Neuronal stem cell (in vitro differentiated cells): ENCODE results near the gene SLCO3A1.

Experiments used
- DNase-seq: peaks from one replicate; pipeline ENCODE4 v3.0.0-alpha.2; 2013; ENCODE audit warnings: low spot score
- H2AFZ ChIP-seq: one replicate; pipeline ENCODE4 v1.6.1; 2013; ENCODE audit warnings: mild to moderate bottlenecking, low read length, inconsistent platforms
- H2AK5ac ChIP-seq: 2 replicates; pipeline ENCODE4 v1.6.1; 2013; ENCODE audit warnings: low read depth, mild to moderate bottlenecking, inconsistent platforms, low read length, moderate library complexity, mixed read lengths
- H2BK120ac ChIP-seq: 2 replicates; pipeline ENCODE4 v1.6.1; 2013; ENCODE audit warnings: low read depth, mild to moderate bottlenecking, inconsistent platforms, low read length, moderate library complexity, mixed read lengths
- H2BK12ac ChIP-seq: one replicate; pipeline ENCODE4 v1.6.1; 2013; ENCODE audit warnings: low read length, inconsistent platforms
- H2BK15ac ChIP-seq: 2 replicates; pipeline ENCODE4 v1.6.1; 2013; ENCODE audit warnings: mild to moderate bottlenecking, low read length, inconsistent platforms, mixed read lengths
- H2BK5ac ChIP-seq: one replicate; pipeline ENCODE4 v1.6.1; 2013; ENCODE audit warnings: inconsistent platforms, mild to moderate bottlenecking, low read length, moderate library complexity
- H3K14ac ChIP-seq: one replicate; pipeline ENCODE4 v1.6.1; 2013; ENCODE audit warnings: low read length, inconsistent platforms
- H3K18ac ChIP-seq: 2 replicates; pipeline ENCODE4 v1.6.1; 2013; ENCODE audit warnings: low read length, inconsistent platforms
- H3K23ac ChIP-seq: 2 replicates; pipeline ENCODE4 v1.6.1; 2013; ENCODE audit warnings: low read depth, mild to moderate bottlenecking, mixed read lengths, low read length, inconsistent platforms; ENCODE audit not compliant: poor library complexity
- H3K27ac ChIP-seq: replicated peaks from 3 replicates; pipeline ENCODE4 v1.5.1; 2013; ENCODE audit warnings: low read length, inconsistent platforms
- H3K27me3 ChIP-seq, 3 experiments: 2 replicates each; pipeline ENCODE4 v1.6.1; 2013; ENCODE audit warnings: low read length in 3 of 3, mild to moderate bottlenecking in 2 of 3, inconsistent platforms in 1 of 3, low read depth in 1 of 3, mixed read lengths in 1 of 3, moderate library complexity in 1 of 3; ENCODE audit not compliant: control insufficient read depth in 3 of 3, insufficient read depth in 3 of 3
- H3K36me3 ChIP-seq, 2 donors: replicated peaks in 1 of 2; 2 replicates each; pipeline ENCODE4 v1.6.1; 2013; ENCODE audit warnings: low read length in 2 of 2; ENCODE audit not compliant: control insufficient read depth in 2 of 2, insufficient read depth in 2 of 2
- H3K4ac ChIP-seq: 2 replicates; pipeline ENCODE4 v1.6.1; 2013; ENCODE audit warnings: inconsistent platforms, mild to moderate bottlenecking, low read length, moderate library complexity
- H3K4me1 ChIP-seq, 2 donors: 1 replicate in 1 of 2; 2 replicates in 1 of 2; pipeline ENCODE4 v1.6.1; 2013; ENCODE audit warnings: low read length in 2 of 2, low read depth in 1 of 2; ENCODE audit not compliant: control insufficient read depth in 2 of 2, insufficient read depth in 1 of 2
- H3K4me2 ChIP-seq: one replicate; pipeline ENCODE4 v1.6.1; 2013; ENCODE audit warnings: mild to moderate bottlenecking, low read length, inconsistent platforms; ENCODE audit not compliant: insufficient read depth, poor library complexity, severe bottlenecking
- H3K4me3 ChIP-seq, 2 donors: 2 replicates each; pipeline ENCODE4 v1.5.1; 2013; ENCODE audit warnings: low read length in 2 of 2, mild to moderate bottlenecking in 2 of 2, inconsistent platforms in 1 of 2, moderate library complexity in 1 of 2
- H3K79me1 ChIP-seq: one replicate; pipeline ENCODE4 v1.6.1; 2013; ENCODE audit warnings: low read depth, mild to moderate bottlenecking, inconsistent platforms, low read length, moderate library complexity
- H3K9ac ChIP-seq: one replicate; pipeline ENCODE4 v1.6.1; 2013; ENCODE audit warnings: mild to moderate bottlenecking, low read depth, low read length, inconsistent platforms; ENCODE audit not compliant: poor library complexity
- H3K9me3 ChIP-seq, 2 donors: replicated peaks in 1 of 2; 2 replicates each; pipeline versions ENCODE3 to v1.6.1; 2013; ENCODE audit warnings: low read length in 2 of 2, mild to moderate bottlenecking in 2 of 2, inconsistent platforms in 1 of 2, low read depth in 1 of 2, mixed read lengths in 1 of 2, moderate library complexity in 1 of 2; ENCODE audit not compliant: control insufficient read depth in 2 of 2, insufficient read depth in 1 of 2
- H4K8ac ChIP-seq: one replicate; pipeline ENCODE4 v1.6.1; 2013; ENCODE audit warnings: low read depth, mild to moderate bottlenecking, inconsistent platforms, low read length, moderate library complexity
- H4K91ac ChIP-seq: one replicate; pipeline ENCODE4 v1.6.1; 2013; ENCODE audit warnings: low read length, low read depth, mild to moderate bottlenecking, inconsistent platforms; ENCODE audit not compliant: poor library complexity
- WGBS, 2 donors: extraction: QIAGEN DNeasy Blood & Tissue Kit; methylation state at CpG; one replicate each; pipeline ENCODE4 v1.1.7; 2013; ENCODE audit warnings: missing lambda C conversion rate in 2 of 2, mixed read lengths in 1 of 2; ENCODE audit not compliant: insufficient read length in 2 of 2, insufficient replicate concordance in 1 of 2; ENCODE audit errors: extremely low coverage in 2 of 2; 5-methylcytosine and 5-hydroxymethylcytosine counted together

The SLCO3A1 gene

GRCh38 chr15:92123962-92124656 lies 270.6 kb downstream of the SLCO3A1 start:
- no peak overlapping the region for H3K4me3 ChIP-seq
- H3K36me3 ChIP-seq = peaks cover 0 to 7% of the 10 kb centered on the region in 2 donors
- H3K14ac ChIP-seq = no peak overlapping the region
- H4K91ac ChIP-seq = peak overlapping the region; percentile 60
- no peak for DNase-seq
- whole genome bisulfite sequencing, 2 donors = no CpG with 5 or more reads among the region's 6 CpGs
- H3K18ac ChIP-seq = no peak overlapping the region
- no peak overlapping the region for H3K4me2 ChIP-seq
- no peak overlapping the region for H3K9ac ChIP-seq
- H3K27ac ChIP-seq = no peak overlapping the region
- no peak overlapping the region for H2AK5ac ChIP-seq
- H2BK12ac ChIP-seq = no peak overlapping the region
- H3K23ac ChIP-seq = no peak overlapping the region
- H3K4ac ChIP-seq = no peak overlapping the region
- H2AFZ ChIP-seq = no peak overlapping the region
- no peak overlapping the region for H2BK120ac ChIP-seq
- H3K4me1 ChIP-seq = peaks cover 0 to 6% of the 10 kb centered on the region in 2 donors
- H3K27me3 ChIP-seq = no peaks in the 10 kb centered on the region
- no peak overlapping the region for H4K8ac ChIP-seq
- no peaks in the 10 kb centered on the region for H3K79me1 ChIP-seq
- no peak overlapping the region for H2BK5ac ChIP-seq
- H3K9me3 ChIP-seq = peaks cover 0 to 7% of the 10 kb centered on the region in 2 donors
- no peak overlapping the region for H2BK15ac ChIP-seq

- Histone ChIP-seq H3K4me3 (no peak overlapping the region), H3K9me3 (peaks cover 0 to 7% of the 10 kb centered on the region in 2 donors), H3K27ac (no peak overlapping the region), H3K36me3 (peaks cover 0 to 7% of the 10 kb centered on the region in 2 donors), H3K4me2 (no peak overlapping the region), H3K23ac (no peak overlapping the region), H3K4ac (no peak overlapping the region), H4K8ac (no peak overlapping the region), H3K4me1 (peaks cover 0 to 6% of the 10 kb centered on the region in 2 donors), H2BK12ac (no peak overlapping the region), H3K79me1 (no peaks in the 10 kb centered on the region), H3K14ac (no peak overlapping the region), H3K27me3 (no peaks in the 10 kb centered on the region), H2AK5ac (no peak overlapping the region), H2BK120ac (no peak overlapping the region), H2AFZ (no peak overlapping the region), H2BK5ac (no peak overlapping the region), H3K18ac (no peak overlapping the region), H3K9ac (no peak overlapping the region), H4K91ac (no peak overlapping the region), H2BK15ac (no peak overlapping the region)
- WGBS, 2 donors = no CpG with 5 or more reads among the region's 3 CpGs
- DNase-seq = no peak
Observed at GRCh38 chr15:92124657-92125010, 271.1 kb downstream of the SLCO3A1 start.

- Histone ChIP-seq H2BK12ac (no peak overlapping the region), H2BK15ac (no peak overlapping the region), H3K18ac (no peak overlapping the region), H2BK120ac (no peak overlapping the region), H2AFZ (no peak overlapping the region), H3K23ac (no peak overlapping the region), H4K8ac (no peak overlapping the region), H3K4me1 (peaks cover 0 to 4% of the 10 kb centered on the region in 2 donors), H3K36me3 (no peaks in the 10 kb centered on the region), H3K9ac (no peak overlapping the region), H3K79me1 (no peaks in the 10 kb centered on the region), H2AK5ac (no peak overlapping the region), H3K27me3 (no peaks in the 10 kb centered on the region), H3K4ac (no peak overlapping the region), H4K91ac (no peak overlapping the region), H3K4me2 (no peak overlapping the region), H3K4me3 (no peak overlapping the region), H3K14ac (no peak overlapping the region), H3K27ac (no peak overlapping the region), H3K9me3 (no peaks in the 10 kb centered on the region), H2BK5ac (no peak overlapping the region)
- WGBS, 2 donors = no CpG with 5 or more reads among the region's 5 CpGs
- no peak for DNase-seq
Observed at GRCh38 chr15:92128788-92129187, 275.3 kb downstream of the SLCO3A1 start.

- no peak overlapping the region for H3K9ac ChIP-seq
- no CpG with 5 or more reads among the region's 2 CpGs for WGBS, 2 donors
- no peak overlapping the region for H3K4ac ChIP-seq
- H2BK5ac ChIP-seq = no peak overlapping the region
- DNase-seq = no peak
- no peak overlapping the region for H3K27ac ChIP-seq
- no peaks in the 10 kb centered on the region for H3K27me3 ChIP-seq
- no peak overlapping the region for H3K4me3 ChIP-seq
- H4K91ac ChIP-seq = no peak overlapping the region
- no peak overlapping the region for H3K4me2 ChIP-seq
- no peak overlapping the region for H2BK120ac ChIP-seq
- no peak overlapping the region for H3K18ac ChIP-seq
- no peak overlapping the region for H3K23ac ChIP-seq
- H2AFZ ChIP-seq = no peak overlapping the region
- no peak overlapping the region for H2AK5ac ChIP-seq
- no peak overlapping the region for H2BK15ac ChIP-seq
- no peak overlapping the region for H3K14ac ChIP-seq
- H3K79me1 ChIP-seq = no peaks in the 10 kb centered on the region
- peaks cover 0 to 2% of the 10 kb centered on the region in 2 donors for H3K4me1 ChIP-seq
- H4K8ac ChIP-seq = no peak overlapping the region
- no peak overlapping the region for H2BK12ac ChIP-seq
- H3K9me3 ChIP-seq = no peaks in the 10 kb centered on the region
- H3K36me3 ChIP-seq = no peaks in the 10 kb centered on the region
Observed at GRCh38 chr15:92130244-92130643, 276.7 kb downstream of the SLCO3A1 start.
